Neural crest cell (in vitro differentiated cells): Measurements from ENCODE around the gene LRRC37B. TPM values are rescaled to one million over a fixed set of nuclear protein-coding genes. Genes with fewer than 3 reads are reported as not detected.
"Not testable (repeated sequence)": the region's sequence is repeated elsewhere in the genome, so short reads cannot be mapped to it uniquely, and the experiment has no call there.

Experiments
- DNase-seq: peaks from one replicate; pipeline ENCODE4 v3.0.0; 2021; ENCODE audit warnings: low read depth, mixed read lengths, low spot score
- H3K27ac Mint-ChIP-seq: one replicate; pipeline ENCODE4 v1.8.0; 2021; ENCODE audit warnings: mild to moderate bottlenecking, mixed read lengths; ENCODE audit not compliant: unreplicated experiment
- H3K27me3 Mint-ChIP-seq: 2 replicates; pipeline ENCODE4 v1.8.0; 2021; ENCODE audit warnings: low read depth, mild to moderate bottlenecking, mixed read lengths
- H3K36me3 Mint-ChIP-seq: 2 replicates; pipeline ENCODE4 v1.8.0; 2021; ENCODE audit warnings: low read depth, mild to moderate bottlenecking, mixed read lengths
- H3K4me1 Mint-ChIP-seq: 2 replicates; pipeline ENCODE4 v1.8.0; 2021; ENCODE audit warnings: mixed read lengths
- H3K4me3 Mint-ChIP-seq: one replicate; pipeline ENCODE4 v1.8.0; 2021; ENCODE audit warnings: mild to moderate bottlenecking, mixed read lengths
- H3K9me3 Mint-ChIP-seq: 2 replicates; pipeline ENCODE4 v1.8.0; 2021; ENCODE audit warnings: mixed read lengths
- CTCF ChIP-seq: fragments of 200-600 bp; sonication (generic); conservative IDR thresholded peaks from 2 replicates; pipeline ENCODE4 v1.5.0; 2021; ENCODE audit warnings: antibody characterized with exemption, mild to moderate bottlenecking
- total RNA-seq: library from RNA; stranded (reverse); gene quantifications from 2 replicates; pipeline ENCODE4 v1.2.1, GENCODE V29; 2021

LRRC37B gene
- total RNA-seq, 1 donor from 2014 or later: 28.5 TPM

DNA sequence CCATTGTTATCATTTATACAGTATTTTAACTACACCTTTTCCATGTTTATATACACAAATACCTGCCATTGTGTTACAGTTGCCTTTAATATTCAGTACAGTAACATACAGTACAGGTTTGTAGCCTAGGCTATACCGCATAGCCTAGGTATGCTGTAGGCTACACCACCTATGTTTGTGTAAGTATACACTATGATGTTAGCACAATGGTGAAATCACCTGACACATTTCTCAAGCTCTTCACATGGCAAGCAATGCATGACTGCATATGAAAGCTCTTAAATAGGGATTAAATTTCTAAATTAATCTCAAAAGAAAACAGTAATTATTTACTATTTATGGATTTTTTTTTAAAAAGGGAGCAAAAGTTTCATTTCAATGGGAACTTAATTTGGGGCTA is 12.0 kb downstream of the LRRC37B start:
- peaks cover 11% of the 10 kb centered on the region for H3K36me3 Mint-ChIP-seq
- H3K4me3 Mint-ChIP-seq: no peak overlapping the region
- no peaks in the 10 kb centered on the region for H3K27me3 Mint-ChIP-seq
- no peak overlapping the region for H3K27ac Mint-ChIP-seq
- peaks cover 17% of the 10 kb centered on the region for H3K4me1 Mint-ChIP-seq
- TF ChIP-seq CTCF: no peak
- no peaks in the 10 kb centered on the region for H3K9me3 Mint-ChIP-seq
- no peak for DNase-seq

DNA sequence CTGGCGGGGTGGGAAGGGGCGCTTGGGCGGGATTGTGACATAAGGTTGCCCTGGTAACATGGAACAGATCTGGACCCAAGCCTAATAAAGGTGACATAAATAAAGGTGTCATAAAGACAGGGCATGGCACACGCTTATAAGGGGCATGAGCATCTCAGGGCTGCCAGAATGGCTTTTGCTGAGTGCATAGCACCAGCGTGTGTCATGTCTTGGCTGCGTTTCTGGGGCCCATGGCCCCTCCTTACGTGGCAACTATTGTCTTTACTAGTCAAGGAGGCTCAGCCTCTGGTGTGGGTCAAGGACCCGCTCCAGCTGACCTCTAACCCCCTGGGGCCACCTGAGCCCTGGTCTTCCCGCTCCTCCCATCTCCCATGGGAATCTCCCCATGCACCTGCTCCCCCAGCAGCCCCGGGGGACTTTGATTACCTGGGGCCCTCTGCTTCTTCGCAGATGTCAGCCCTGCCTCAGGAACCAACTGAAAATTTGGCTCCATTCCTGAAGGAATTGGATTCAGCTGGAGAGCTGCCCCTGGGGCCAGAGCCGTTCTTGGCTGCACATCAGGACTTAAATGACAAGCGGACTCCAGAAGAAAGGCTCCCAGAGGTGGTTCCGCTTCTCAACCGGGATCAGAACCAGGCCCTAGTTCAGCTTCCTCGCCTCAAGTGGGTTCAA is 13.9 kb downstream of the LRRC37B start:
- no peak overlapping the region for H3K27ac Mint-ChIP-seq
- DNase-seq: no peak
- no peaks in the 10 kb centered on the region for H3K9me3 Mint-ChIP-seq
- H3K4me1 Mint-ChIP-seq: peaks cover 17% of the 10 kb centered on the region
- no peaks in the 10 kb centered on the region for H3K27me3 Mint-ChIP-seq
- H3K4me3 Mint-ChIP-seq: no peak overlapping the region
- TF ChIP-seq CTCF: no peak
- peaks cover 11% of the 10 kb centered on the region for H3K36me3 Mint-ChIP-seq

GRCh38 chr17:32021615-32021955 is 14.4 kb downstream of the LRRC37B start:
- no peak for DNase-seq
- peaks cover 17% of the 10 kb centered on the region for H3K4me1 Mint-ChIP-seq

DNA sequence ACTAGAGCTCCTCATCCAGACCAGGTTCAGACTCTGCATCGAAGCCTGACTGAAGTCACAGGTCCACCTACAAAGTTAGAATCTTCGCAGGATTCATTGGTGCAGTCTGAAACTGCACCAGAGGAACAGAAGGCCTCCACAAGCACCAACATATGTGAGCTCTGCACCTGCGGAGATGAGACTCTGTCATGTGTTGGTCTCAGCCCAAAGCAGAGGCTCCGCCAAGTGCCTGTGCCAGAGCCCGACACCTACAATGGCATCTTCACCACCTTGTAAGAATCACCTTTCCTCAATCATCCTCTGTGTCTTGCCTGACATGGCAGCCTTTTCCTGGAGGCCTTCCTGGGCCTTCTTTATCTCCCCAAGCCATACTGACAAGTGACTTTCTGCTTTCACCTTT is 15.4 kb downstream of the LRRC37B start:
- not testable (repeated sequence) for H3K27ac Mint-ChIP-seq, H3K4me3 Mint-ChIP-seq, DNase-seq, H3K9me3 Mint-ChIP-seq, H3K4me1 Mint-ChIP-seq, H3K27me3 Mint-ChIP-seq
- peaks cover 12% of the 10 kb centered on the region for H3K36me3 Mint-ChIP-seq

More at GRCh38 chr17:32021615-32021955, 14.4 kb downstream of the LRRC37B start:
- H3K27me3 Mint-ChIP-seq: no peaks in the 10 kb centered on the region
- H3K9me3 Mint-ChIP-seq: no peaks in the 10 kb centered on the region
- no peak overlapping the region for H3K27ac Mint-ChIP-seq
- H3K4me3 Mint-ChIP-seq: no peak overlapping the region
- no peak for TF ChIP-seq CTCF
- peaks cover 11% of the 10 kb centered on the region for H3K36me3 Mint-ChIP-seq

- not testable (repeated sequence) for H3K4me3 Mint-ChIP-seq, H3K27me3 Mint-ChIP-seq, H3K36me3 Mint-ChIP-seq, DNase-seq, H3K4me1 Mint-ChIP-seq, H3K9me3 Mint-ChIP-seq
- H3K27ac Mint-ChIP-seq: peak overlapping the region; percentile 84
These were observed 20.1 kb downstream of the LRRC37B start for GRCh38 chr17:32027271-32027670.

DNA sequence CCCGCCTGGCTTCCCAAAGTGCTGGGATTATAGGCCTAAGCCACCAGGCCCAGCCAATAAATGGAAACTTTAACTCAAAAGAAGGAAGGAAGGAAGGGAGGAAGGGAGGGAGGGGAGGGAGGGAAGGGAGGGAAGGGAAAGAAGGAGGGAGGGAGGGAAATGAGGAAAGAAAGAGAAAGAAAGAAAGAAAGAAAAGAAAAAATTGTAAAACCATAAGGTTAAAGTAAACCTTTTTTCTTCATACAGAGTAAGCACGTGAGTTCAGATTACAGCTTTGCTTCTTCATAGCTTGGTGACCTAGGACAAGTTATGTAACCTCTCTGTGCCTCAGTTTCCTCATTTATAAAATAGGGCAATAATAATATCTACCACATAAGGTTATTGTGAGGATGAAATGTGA is 26.0 kb downstream of the LRRC37B start:
- Mint-ChIP-seq H3K4me3 (no peak overlapping the region), H3K4me1 (no peaks in the 10 kb centered on the region), H3K9me3 (no peaks in the 10 kb centered on the region), H3K27ac (no peak overlapping the region), H3K27me3 (no peaks in the 10 kb centered on the region), H3K36me3 (peaks cover 6% of the 10 kb centered on the region)
- no peak for DNase-seq
- no peak for TF ChIP-seq CTCF

GRCh38 chr17:32033812-32034211 is 26.6 kb downstream of the LRRC37B start:
- H3K9me3 Mint-ChIP-seq, DNase-seq, H3K27me3 Mint-ChIP-seq, H3K4me3 Mint-ChIP-seq, H3K4me1 Mint-ChIP-seq, H3K36me3 Mint-ChIP-seq, H3K27ac Mint-ChIP-seq: not testable (repeated sequence)

- H3K36me3 Mint-ChIP-seq, DNase-seq, H3K4me3 Mint-ChIP-seq, H3K27ac Mint-ChIP-seq, H3K9me3 Mint-ChIP-seq, H3K27me3 Mint-ChIP-seq, H3K4me1 Mint-ChIP-seq: not testable (repeated sequence)
These were observed 33.1 kb downstream of the LRRC37B start for GRCh38 chr17:32040246-32040645.

- H3K27me3 Mint-ChIP-seq, H3K4me1 Mint-ChIP-seq, H3K27ac Mint-ChIP-seq, DNase-seq, H3K4me3 Mint-ChIP-seq, H3K36me3 Mint-ChIP-seq, H3K9me3 Mint-ChIP-seq: not testable (repeated sequence)
These were observed 34.2 kb downstream of the LRRC37B start for GRCh38 chr17:32041306-32041875.

- H3K36me3 Mint-ChIP-seq, H3K9me3 Mint-ChIP-seq, DNase-seq, H3K27ac Mint-ChIP-seq, H3K4me1 Mint-ChIP-seq, H3K4me3 Mint-ChIP-seq, H3K27me3 Mint-ChIP-seq: not testable (repeated sequence)
These were observed 35.1 kb downstream of the LRRC37B start for GRCh38 chr17:32042266-32042665.
